GM12865 (cell line): Measurements from ENCODE around the gene NDUFB7.

Source experiments
- DNase-seq: peaks from one replicate; pipeline ENCODE4 v3.0.0; 2010; ENCODE audit warnings: low read depth
- H3K4me3 ChIP-seq: 2 replicates; pipeline ENCODE4 v1.5.1; 2011; ENCODE audit warnings: mild to moderate bottlenecking, low read depth, low read length, control low read depth
- TF ChIP-seq, protein P1 (sequence below): IDR thresholded peaks from 2 replicates; pipeline ENCODE4 v1.5.1; 2011; ENCODE audit warnings: low read length, control low read depth, low read depth, inconsistent platforms; ENCODE audit not compliant: insufficient read depth; ENCODE audit errors: missing control alignments

Gene NDUFB7

DNA sequence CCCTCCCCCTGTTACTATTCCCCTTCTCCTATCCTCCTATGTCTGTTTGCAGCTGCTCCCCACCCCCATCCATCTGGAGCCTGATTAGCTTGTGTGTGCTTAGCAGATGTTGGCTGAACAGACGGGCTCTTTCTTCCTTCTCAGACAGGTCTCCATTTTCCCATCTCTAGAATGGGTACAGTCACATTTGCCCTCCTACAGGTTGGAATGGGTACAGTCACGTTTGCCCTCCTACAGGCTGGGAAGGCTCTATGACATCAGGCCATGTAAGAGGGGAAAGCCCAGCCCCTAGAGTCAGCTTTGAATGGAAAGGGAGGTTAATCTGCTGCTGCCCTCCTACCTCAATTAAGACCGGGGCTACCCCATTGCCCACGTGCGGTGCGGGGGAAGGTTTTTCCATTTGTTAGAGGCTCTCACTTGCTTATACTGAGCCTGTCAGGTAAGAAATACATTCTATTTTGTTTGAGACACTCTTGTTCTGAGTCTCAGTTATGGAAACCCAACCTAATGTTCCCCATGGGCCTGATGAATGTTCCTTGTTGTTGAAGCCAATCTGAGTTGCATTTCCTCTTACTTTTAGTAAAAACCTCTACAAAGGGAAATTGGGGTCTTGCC is 8.9 kb upstream of the NDUFB7 start:
- DNase-seq: peak; percentile 73
- TF ChIP-seq, protein P1, sequence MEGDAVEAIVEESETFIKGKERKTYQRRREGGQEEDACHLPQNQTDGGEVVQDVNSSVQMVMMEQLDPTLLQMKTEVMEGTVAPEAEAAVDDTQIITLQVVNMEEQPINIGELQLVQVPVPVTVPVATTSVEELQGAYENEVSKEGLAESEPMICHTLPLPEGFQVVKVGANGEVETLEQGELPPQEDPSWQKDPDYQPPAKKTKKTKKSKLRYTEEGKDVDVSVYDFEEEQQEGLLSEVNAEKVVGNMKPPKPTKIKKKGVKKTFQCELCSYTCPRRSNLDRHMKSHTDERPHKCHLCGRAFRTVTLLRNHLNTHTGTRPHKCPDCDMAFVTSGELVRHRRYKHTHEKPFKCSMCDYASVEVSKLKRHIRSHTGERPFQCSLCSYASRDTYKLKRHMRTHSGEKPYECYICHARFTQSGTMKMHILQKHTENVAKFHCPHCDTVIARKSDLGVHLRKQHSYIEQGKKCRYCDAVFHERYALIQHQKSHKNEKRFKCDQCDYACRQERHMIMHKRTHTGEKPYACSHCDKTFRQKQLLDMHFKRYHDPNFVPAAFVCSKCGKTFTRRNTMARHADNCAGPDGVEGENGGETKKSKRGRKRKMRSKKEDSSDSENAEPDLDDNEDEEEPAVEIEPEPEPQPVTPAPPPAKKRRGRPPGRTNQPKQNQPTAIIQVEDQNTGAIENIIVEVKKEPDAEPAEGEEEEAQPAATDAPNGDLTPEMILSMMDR: peak; percentile 29
- H3K4me3 ChIP-seq: no peak overlapping the region

DNA sequence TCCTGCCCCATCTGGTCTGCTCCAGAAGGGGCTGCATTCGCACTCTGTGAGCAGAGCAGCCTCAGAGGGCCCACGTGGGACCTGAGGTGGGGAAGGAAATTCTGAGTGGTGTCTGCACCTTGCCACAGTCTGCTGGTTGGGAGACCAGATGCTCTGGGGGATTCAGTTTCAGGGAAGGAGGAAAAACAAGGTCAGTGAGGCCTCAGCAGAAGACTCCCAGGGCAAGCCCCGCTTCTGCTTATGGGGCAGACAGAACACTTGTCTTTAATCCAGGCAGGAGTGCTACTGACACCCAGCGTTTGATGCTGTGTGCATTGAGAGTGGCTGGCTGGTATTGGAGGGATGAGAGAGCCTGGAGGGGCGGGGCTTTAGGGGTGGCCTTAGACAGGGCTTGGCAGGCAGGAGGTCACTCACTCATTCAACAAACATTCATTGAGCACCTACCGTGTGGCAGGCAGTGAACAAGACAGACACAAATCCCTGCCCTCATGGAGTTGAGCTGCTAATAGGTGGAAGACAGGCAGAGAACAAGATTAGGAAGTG is 6.1 kb upstream of the NDUFB7 start:
- DNase-seq: peak; percentile 82
- TF ChIP-seq, protein P1: no peak

DNA sequence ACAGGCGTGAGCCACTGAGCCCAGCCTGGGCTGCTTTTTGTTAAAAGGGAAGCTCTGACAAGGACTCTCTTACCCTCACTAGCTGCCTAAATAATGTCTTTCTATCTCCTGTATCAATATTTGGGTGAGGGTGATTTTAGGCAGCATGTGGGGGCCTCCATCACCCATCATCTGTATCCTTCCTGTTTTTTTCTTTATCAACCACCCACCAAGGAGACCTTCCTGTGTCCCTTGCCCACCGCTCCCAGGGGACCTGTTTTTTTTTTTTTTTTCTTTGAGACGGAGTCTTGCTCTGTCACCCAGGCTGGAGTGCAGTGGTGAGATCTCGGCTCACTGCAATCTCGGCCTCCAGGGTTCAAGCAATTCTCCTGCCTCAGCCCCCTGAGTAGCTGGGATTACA is 5.4 kb upstream of the NDUFB7 start:
- TF ChIP-seq, protein P1: no peak
- no peak for DNase-seq
- H3K4me3 ChIP-seq: no peak overlapping the region

More for the DNA sequence above, 6.1 kb upstream of the NDUFB7 start:
- H3K4me3 ChIP-seq: no peak overlapping the region

DNA sequence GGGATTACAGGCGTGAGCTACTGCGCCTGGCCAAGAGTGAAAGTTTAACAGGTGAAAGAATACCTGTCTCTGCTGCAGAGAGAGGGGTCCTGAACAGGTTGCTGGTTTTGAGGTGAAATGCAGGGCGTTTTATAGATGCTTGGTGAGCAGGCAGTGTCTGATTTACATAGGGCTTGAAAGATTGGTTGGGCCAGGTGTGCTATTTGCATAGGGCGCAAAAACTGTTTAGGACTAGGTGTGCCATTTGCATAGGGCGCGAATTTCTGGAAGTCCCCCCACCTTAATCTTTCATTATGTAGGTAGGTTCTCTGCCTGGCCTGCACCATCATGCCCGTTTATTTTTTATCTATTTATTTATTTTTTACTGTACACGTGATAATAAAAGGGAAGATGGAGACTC is 4.5 kb upstream of the NDUFB7 start:
- no peak for DNase-seq
- TF ChIP-seq, protein P1: no peak
- H3K4me3 ChIP-seq: no peak overlapping the region

DNA sequence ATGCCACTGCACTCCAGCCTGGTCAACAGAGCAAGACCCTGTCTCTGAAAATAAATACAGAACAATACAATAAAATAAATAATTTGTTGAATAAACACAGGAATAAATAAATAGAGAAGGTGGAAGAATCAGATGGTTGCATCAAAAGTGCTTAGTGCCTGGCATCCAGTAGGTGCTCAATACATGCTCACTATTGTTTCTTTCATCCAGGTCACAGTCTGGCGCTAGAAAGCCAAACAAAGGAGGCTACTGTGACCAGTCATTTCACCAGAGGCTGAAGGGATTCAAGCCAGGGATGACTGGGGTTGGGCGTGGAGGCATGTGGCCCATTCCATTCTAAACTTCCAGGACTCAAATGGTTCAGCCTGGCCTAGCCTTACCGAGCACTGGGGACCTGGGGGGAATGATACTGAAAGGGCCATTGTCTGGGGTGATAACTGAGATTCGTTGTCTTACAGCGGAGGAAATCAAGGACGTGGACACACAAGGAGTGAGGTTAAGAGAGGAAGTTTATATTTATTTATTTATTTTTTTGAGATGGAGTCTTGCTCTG is 3.6 kb upstream of the NDUFB7 start:
- DNase-seq: no peak
- TF ChIP-seq, protein P1: no peak
- no peak overlapping the region for H3K4me3 ChIP-seq

DNA sequence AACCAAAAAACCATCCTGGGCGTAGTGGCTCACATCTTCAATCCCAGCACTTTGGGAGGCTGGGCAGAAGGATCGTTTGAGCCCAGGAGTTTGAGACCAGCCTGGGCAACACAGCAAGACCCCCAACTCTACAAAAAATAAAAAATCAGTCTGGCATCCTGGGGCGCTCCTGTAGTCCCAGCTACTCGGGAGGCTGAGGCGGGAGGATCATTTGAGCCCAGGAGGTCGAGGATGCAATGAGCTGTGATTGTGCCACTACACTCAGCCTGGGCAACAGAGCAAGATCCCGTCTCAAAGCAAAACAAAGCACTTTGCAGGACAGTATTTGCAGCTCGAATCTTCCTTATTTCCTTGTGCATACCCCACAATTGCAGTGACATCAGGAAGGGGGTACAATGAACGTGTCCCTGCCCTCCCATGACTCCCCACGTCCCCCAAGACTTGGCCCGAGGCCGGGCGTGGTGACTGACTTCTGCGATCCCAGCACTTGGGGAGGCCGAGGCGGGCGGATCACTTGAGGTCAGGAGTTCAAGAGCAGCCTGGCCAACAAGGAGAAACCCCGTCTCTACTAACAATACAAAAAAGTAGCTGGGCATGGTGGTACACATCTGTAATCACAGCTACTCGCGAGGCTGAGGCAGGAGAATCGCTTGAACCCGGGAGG is 870 bp downstream of the NDUFB7 start:
- TF ChIP-seq, protein P1: no peak
- peak overlapping the region; percentile 77 for H3K4me3 ChIP-seq
- no peak for DNase-seq
